ENCODE measurements around the gene PRKCH. TPM values are rescaled to one million over a fixed set of nuclear protein-coding genes. Genes with fewer than 3 reads are reported as not detected.

The PRKCH gene
- total RNA-seq, 1 experiment from 2014 or later: 22.3 TPM

GRCh38 chr14:61586544-61587055 lies 265.2 kb downstream of the PRKCH start:
- CTCF ChIA-PET: interaction anchor here (0.7 to 1.4 kb wide), 3 partner anchors 28 to 298 kb away, joined by 3 read pairs; no protein-coding TSS in a partner anchor
- Mint-ChIP-seq H3K27ac (ENCODE audit: unreplicated experiment) (no peak overlapping the region), H3K4me3 (ENCODE audit: low read depth, unreplicated experiment) (no peak overlapping the region), H3K9me3 (ENCODE audit: low read depth, unreplicated experiment) (no peaks in the 10 kb centered on the region), H3K36me3 (ENCODE audit: insufficient read depth, unreplicated experiment) (no peaks in the 10 kb centered on the region), H3K27me3 (ENCODE audit: unreplicated experiment) (no peaks in the 10 kb centered on the region), H3K4me1 (ENCODE audit: low read depth, unreplicated experiment) (peaks cover 15% of the 10 kb centered on the region)
- intact Hi-C loops (cut with micrococcal nuclease; ENCODE audit: unreplicated experiment): no loop called here
- DNase-seq: no peak
- BruUV-seq (replicated peaks): no TSS peak
- TF ChIP-seq, protein P1, sequence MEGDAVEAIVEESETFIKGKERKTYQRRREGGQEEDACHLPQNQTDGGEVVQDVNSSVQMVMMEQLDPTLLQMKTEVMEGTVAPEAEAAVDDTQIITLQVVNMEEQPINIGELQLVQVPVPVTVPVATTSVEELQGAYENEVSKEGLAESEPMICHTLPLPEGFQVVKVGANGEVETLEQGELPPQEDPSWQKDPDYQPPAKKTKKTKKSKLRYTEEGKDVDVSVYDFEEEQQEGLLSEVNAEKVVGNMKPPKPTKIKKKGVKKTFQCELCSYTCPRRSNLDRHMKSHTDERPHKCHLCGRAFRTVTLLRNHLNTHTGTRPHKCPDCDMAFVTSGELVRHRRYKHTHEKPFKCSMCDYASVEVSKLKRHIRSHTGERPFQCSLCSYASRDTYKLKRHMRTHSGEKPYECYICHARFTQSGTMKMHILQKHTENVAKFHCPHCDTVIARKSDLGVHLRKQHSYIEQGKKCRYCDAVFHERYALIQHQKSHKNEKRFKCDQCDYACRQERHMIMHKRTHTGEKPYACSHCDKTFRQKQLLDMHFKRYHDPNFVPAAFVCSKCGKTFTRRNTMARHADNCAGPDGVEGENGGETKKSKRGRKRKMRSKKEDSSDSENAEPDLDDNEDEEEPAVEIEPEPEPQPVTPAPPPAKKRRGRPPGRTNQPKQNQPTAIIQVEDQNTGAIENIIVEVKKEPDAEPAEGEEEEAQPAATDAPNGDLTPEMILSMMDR (IDR thresholded peaks at IDR 0.05; ENCODE audit: unreplicated experiment): no peak

GRCh38 chr14:61587081-61587713 lies 265.8 kb downstream of the PRKCH start:
- no peak for DNase-seq
- BruUV-seq (replicated peaks): no TSS peak
- H3K4me1 Mint-ChIP-seq (ENCODE audit: low read depth, unreplicated experiment): peaks cover 10% of the 10 kb centered on the region
- no peak overlapping the region for H3K4me3 Mint-ChIP-seq (ENCODE audit: low read depth, unreplicated experiment)
- CTCF ChIA-PET: interaction anchor here (0.7 to 1.4 kb wide), 2 partner anchors 28 to 299 kb away, joined by 3 read pairs; no protein-coding TSS in a partner anchor
- H3K9me3 Mint-ChIP-seq (ENCODE audit: low read depth, unreplicated experiment): no peaks in the 10 kb centered on the region
- H3K36me3 Mint-ChIP-seq (ENCODE audit: insufficient read depth, unreplicated experiment): no peaks in the 10 kb centered on the region
- TF ChIP-seq, protein P1 (IDR thresholded peaks at IDR 0.05; ENCODE audit: unreplicated experiment): no peak
- no peaks in the 10 kb centered on the region for H3K27me3 Mint-ChIP-seq (ENCODE audit: unreplicated experiment)
- intact Hi-C loops (cut with micrococcal nuclease; ENCODE audit: unreplicated experiment): no loop called here
- H3K27ac Mint-ChIP-seq (ENCODE audit: unreplicated experiment): no peak overlapping the region

GRCh38 chr14:61588419-61588901 lies 267.1 kb downstream of the PRKCH start:
- no peak for DNase-seq
- Mint-ChIP-seq H3K27me3 (ENCODE audit: unreplicated experiment) (no peaks in the 10 kb centered on the region), H3K4me1 (ENCODE audit: low read depth, unreplicated experiment) (peaks cover 12% of the 10 kb centered on the region), H3K4me3 (ENCODE audit: low read depth, unreplicated experiment) (no peak overlapping the region), H3K9me3 (ENCODE audit: low read depth, unreplicated experiment) (no peaks in the 10 kb centered on the region), H3K36me3 (ENCODE audit: insufficient read depth, unreplicated experiment) (no peaks in the 10 kb centered on the region), H3K27ac (ENCODE audit: unreplicated experiment) (no peak overlapping the region)
- CTCF ChIA-PET: interaction anchor here (0.6 to 2.3 kb wide), 2 partner anchors 10 to 182 kb away, joined by 5 read pairs; no protein-coding TSS in a partner anchor
- intact Hi-C loops (cut with micrococcal nuclease; ENCODE audit: unreplicated experiment): no loop called here
- TF ChIP-seq, protein P1 (IDR thresholded peaks at IDR 0.05; ENCODE audit: unreplicated experiment): no peak
- no TSS peak for BruUV-seq (replicated peaks)

DNA sequence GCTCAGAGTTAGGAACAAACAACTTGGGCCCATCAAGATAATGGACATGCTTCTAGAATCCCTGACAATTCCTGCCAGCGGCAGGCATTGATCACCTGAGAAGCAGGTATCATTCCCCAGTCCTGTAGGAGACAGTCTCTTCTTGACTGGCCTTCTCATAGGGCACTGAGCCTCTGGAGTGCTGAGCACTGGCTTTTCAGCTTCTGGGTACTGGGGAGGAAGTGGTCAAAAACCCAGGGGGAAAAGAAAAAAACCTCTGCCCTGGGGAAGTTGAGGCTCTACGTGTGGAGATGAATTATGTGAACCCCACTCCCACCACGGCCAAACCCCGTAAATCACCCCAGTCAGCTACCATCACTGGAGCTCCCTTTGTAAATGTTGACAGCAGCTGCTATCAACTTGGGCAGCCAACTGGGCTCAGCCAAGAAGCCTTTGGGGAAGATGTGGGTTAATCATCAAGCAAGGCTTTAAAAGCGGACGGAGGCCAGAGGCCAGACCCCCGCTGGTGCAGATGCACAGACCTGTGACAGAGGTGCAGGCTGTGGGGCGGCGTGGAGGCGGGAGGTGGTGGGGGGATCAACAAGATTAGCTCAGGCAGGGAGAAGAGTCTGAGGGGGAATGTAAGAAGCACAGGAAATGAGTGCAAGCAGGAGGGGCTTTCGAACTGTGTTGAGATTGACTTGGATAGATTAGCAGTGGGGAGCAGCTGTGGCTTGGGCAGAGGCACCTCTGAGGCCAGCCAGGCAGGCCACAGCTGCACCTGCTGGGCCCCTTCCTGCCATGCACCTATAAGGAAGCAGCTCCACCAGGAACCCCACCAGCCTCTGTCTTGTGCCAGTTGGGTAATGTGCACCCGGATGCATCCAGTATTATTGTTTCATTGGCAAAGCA lies 268.6 kb downstream of the PRKCH start:
- H3K27ac Mint-ChIP-seq (ENCODE audit: unreplicated experiment): no peak overlapping the region

More for the DNA sequence above, 268.6 kb downstream of the PRKCH start:
- Mint-ChIP-seq H3K27me3 (ENCODE audit: unreplicated experiment) (no peaks in the 10 kb centered on the region), H3K4me3 (ENCODE audit: low read depth, unreplicated experiment) (no peak overlapping the region), H3K4me1 (ENCODE audit: low read depth, unreplicated experiment) (peaks cover 26% of the 10 kb centered on the region), H3K9me3 (ENCODE audit: low read depth, unreplicated experiment) (no peaks in the 10 kb centered on the region), H3K36me3 (ENCODE audit: insufficient read depth, unreplicated experiment) (no peaks in the 10 kb centered on the region)
- TF ChIP-seq, protein P1 (IDR thresholded peaks at IDR 0.05; ENCODE audit: unreplicated experiment): no peak
- intact Hi-C loops (cut with micrococcal nuclease; ENCODE audit: unreplicated experiment): no loop called here
- CTCF ChIA-PET: interaction anchor here (2.3 kb wide), 1 partner anchor 9 kb away, joined by 5 read pairs; no protein-coding TSS in a partner anchor
- BruUV-seq (replicated peaks): no TSS peak
- no peak for DNase-seq
